B cell (primary cell): ENCODE results near the gene LCT. TPM values are rescaled to one million over a fixed set of nuclear protein-coding genes. Genes with fewer than 3 reads are reported as not detected.

Experiments
- ATAC-seq: fragments of 200-7000 bp; cut with Tn5 transposase; one replicate; pipeline ENCODE4 v1.10.0; 2021; ENCODE audit warnings: low read depth, mild to moderate bottlenecking, moderate number of reproducible peaks, moderate library complexity
- CTCF ChIA-PET: fragments of 350-600 bp; sonication (Branson Sonifier 250); formaldehyde crosslinking; loops from one replicate; lab custom pipeline; 2021; ENCODE audit warnings: antibody characterized with exemption, inconsistent platforms; lab: Charles Lee
- POLR2A ChIA-PET: fragments of 350-600 bp; sonication (Branson Sonifier 250); formaldehyde crosslinking; loops from one replicate; lab custom pipeline; 2021; ENCODE audit warnings: antibody characterized with exemption; lab: Charles Lee
- DNase-seq: peaks from one replicate; pipeline ENCODE4 v3.0.0; 2013
- H2AFZ ChIP-seq: 2 replicates; pipeline ENCODE4 v1.6.1; 2012; ENCODE audit warnings: mild to moderate bottlenecking, low read depth, low read length; ENCODE audit not compliant: insufficient read depth, poor library complexity, severe bottlenecking
- H3K27ac ChIP-seq, 2 donors: 1 replicate in 1 of 2; 2 replicates in 1 of 2; pipeline ENCODE4 v1.5.1; 2012 to 2013; ENCODE audit warnings: low read length in 2 of 2, mild to moderate bottlenecking in 2 of 2, moderate library complexity in 1 of 2
- H3K27me3 ChIP-seq, 4 experiments: fragments of 200-600 bp in 1 of 4; sonication (generic) in 1 of 4; replicated peaks in 1 of 4; 1 replicate in 2 of 4; 2 replicates in 2 of 4; pipeline versions ENCODE4 v1.6.1 to v1.7.0; 2013 to 2016; ENCODE audit warnings: low read length in 3 of 4, mild to moderate bottlenecking in 2 of 4, mixed read lengths in 1 of 4, moderate library complexity in 1 of 4; ENCODE audit not compliant: insufficient read depth in 4 of 4, control insufficient read depth in 3 of 4; ENCODE audit errors: control extremely low read depth in 1 of 4
- H3K36me3 ChIP-seq, 2 experiments: replicated peaks in 1 of 2; 1 replicate in 1 of 2; 2 replicates in 1 of 2; pipeline versions ENCODE4 v1.6.1 to v1.7.1; 2013; ENCODE audit warnings: low read length in 1 of 2; ENCODE audit not compliant: insufficient read depth in 2 of 2, control insufficient read depth in 1 of 2; ENCODE audit errors: control extremely low read depth in 1 of 2, extremely low read depth in 1 of 2
- H3K4me1 ChIP-seq, 2 donors: fragments of 200-600 bp in 1 of 2; sonication (generic) in 1 of 2; 1 replicate in 1 of 2; 2 replicates in 1 of 2; pipeline versions ENCODE4 v1.5.1 to v1.6.1; 2013 to 2017; ENCODE audit warnings: low read length in 2 of 2; ENCODE audit not compliant: control insufficient read depth in 2 of 2, insufficient read depth in 2 of 2
- H3K4me2 ChIP-seq: replicated peaks from 2 replicates; pipeline ENCODE3; 2012; ENCODE audit warnings: mild to moderate bottlenecking, low read depth, low read length; ENCODE audit not compliant: poor library complexity, severe bottlenecking
- H3K4me3 ChIP-seq, 5 experiments: fragments of 200-600 bp in 1 of 5; sonication (generic) in 1 of 5; 1 replicate in 3 of 5; 2 replicates in 2 of 5; pipeline versions ENCODE4 v1.5.1 to v1.7.0; 2011 to 2016; ENCODE audit warnings: low read length in 4 of 5, mild to moderate bottlenecking in 4 of 5, low read depth in 2 of 5, control low read depth in 1 of 5, moderate library complexity in 1 of 5; ENCODE audit not compliant: insufficient read depth in 1 of 5; ENCODE audit errors: control extremely low read depth in 1 of 5, extremely low read depth in 1 of 5
- H3K79me2 ChIP-seq: fragments of 200-600 bp; sonication (generic); one replicate; pipeline ENCODE4 v1.6.0; 2016; ENCODE audit warnings: low read length; ENCODE audit not compliant: control insufficient read depth, insufficient read depth
- H3K9ac ChIP-seq: fragments of 200-600 bp; sonication (generic); 2 replicates; pipeline ENCODE4 v1.6.1; 2017; ENCODE audit warnings: mild to moderate bottlenecking, low read length, moderate library complexity
- H3K9me3 ChIP-seq, 3 donors: one replicate each; pipeline versions ENCODE4 v1.6.1 to v1.7.1; 2013; ENCODE audit warnings: low read length in 2 of 3; ENCODE audit not compliant: control insufficient read depth in 2 of 3, insufficient read depth in 1 of 3; ENCODE audit errors: control extremely low read depth in 1 of 3
- H4K20me1 ChIP-seq: 2 replicates; pipeline ENCODE4 v1.6.0; 2012; ENCODE audit warnings: mild to moderate bottlenecking, low read length; ENCODE audit not compliant: insufficient read depth, control insufficient read depth, poor library complexity, severe bottlenecking
- H3K27ac Mint-ChIP-seq: one replicate; pipeline ENCODE4 v1.8.0; 2021; ENCODE audit warnings: mixed read lengths
- H3K27me3 Mint-ChIP-seq: one replicate; pipeline ENCODE4 v1.8.0; 2021; ENCODE audit warnings: mixed read lengths
- H3K4me1 Mint-ChIP-seq: one replicate; pipeline ENCODE4 v1.8.0; 2021; ENCODE audit warnings: mixed read lengths
- H3K4me3 Mint-ChIP-seq: one replicate; pipeline ENCODE4 v1.8.0; 2021; ENCODE audit warnings: mixed read lengths
- H3K9me3 Mint-ChIP-seq: one replicate; pipeline ENCODE4 v1.8.0; 2022; ENCODE audit warnings: mixed read lengths; ENCODE audit not compliant: insufficient read depth
- EZH2 ChIP-seq: IDR thresholded peaks from 2 replicates; pipeline ENCODE4 v1.6.1; 2012; ENCODE audit warnings: borderline replicate concordance, low read depth, mild to moderate bottlenecking, moderate library complexity, low read length; ENCODE audit not compliant: insufficient read depth, poor library complexity, severe bottlenecking
- WGBS: methylation state at CpG from one replicate; pipeline ENCODE4 v1.1.5; 2013; ENCODE audit warnings: missing lambda C conversion rate; ENCODE audit not compliant: insufficient coverage; 5-methylcytosine and 5-hydroxymethylcytosine counted together
- intact Hi-C: fragments of 100-400 bp; cut with micrococcal nuclease; formaldehyde crosslinking; loops from one replicate; pipeline ENCODE4 v1.10.0; 2022
- polyA plus RNA-seq: library from polyadenylated mRNA; depleted of rRNA; stranded (reverse); fragments of >200 nt; gene quantifications from 2 replicates; pipeline ENCODE4 v1.2.3, GENCODE V29; 2012
- total RNA-seq, 2 donors: library from RNA; stranded (reverse); fragments of 120-200 nt in 1 of 2; gene quantifications; 1 replicate in 1 of 2; 2 replicates in 1 of 2; pipeline versions ENCODE4 v1.2.3 to v1.2.4, GENCODE V29; 2013 to 2022
- TF ChIP-seq, protein P1 (sequence below): fragments of 200-600 bp; IDR thresholded peaks from one replicate; pipeline ENCODE4 v1.8.0; 2022; ENCODE audit warnings: antibody characterized with exemption, mild to moderate bottlenecking

The LCT gene
- total and polyA plus RNA-seq, 2 donors (not counting 1 experiment from before 2014, with no cell fraction given) = 0.03 to 0.07 TPM

DNA sequence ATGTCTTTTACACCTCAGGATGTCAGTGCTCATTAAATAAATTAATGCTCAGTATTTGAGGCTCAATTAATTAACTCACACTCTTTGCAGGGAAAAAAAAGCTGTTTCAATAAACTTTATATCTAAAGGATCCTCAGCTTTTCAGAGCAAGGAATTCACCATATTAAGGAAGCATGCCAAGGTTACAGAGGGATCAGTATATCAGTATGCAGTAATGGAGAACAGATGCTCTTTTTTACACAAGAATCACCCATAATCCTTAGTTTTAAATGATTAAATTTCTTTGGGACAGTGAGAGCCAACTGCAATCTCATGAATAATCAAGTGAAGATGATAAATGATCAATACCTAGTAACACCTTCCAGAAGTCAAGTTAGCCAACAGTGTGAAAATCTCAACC, 14.9 kb upstream of the LCT start:
- Histone ChIP-seq H3K27me3 (no peaks in the 10 kb centered on the region), H3K36me3 (peaks cover under 1 to 10% of the 10 kb centered on the region in 2 experiments), H3K27ac (no peak overlapping the region), H3K4me1 (no peaks in the 10 kb centered on the region), H3K9ac (no peak overlapping the region), H4K20me1 (no peaks in the 10 kb centered on the region), H3K79me2 (no peaks in the 10 kb centered on the region), H3K9me3 (no peaks in the 10 kb centered on the region), H3K4me2 (no peak overlapping the region), H3K4me3 (no peak overlapping the region), H2AFZ (no peak overlapping the region)
- no peak for DNase-seq
- Mint-ChIP-seq H3K9me3 (no peaks in the 10 kb centered on the region), H3K4me3 (no peak overlapping the region), H3K27me3 (no peaks in the 10 kb centered on the region), H3K27ac (no peak overlapping the region), H3K4me1 (no peaks in the 10 kb centered on the region)
- ATAC-seq = no peak
- intact Hi-C loops = no loop called here
- ChIA-PET POLR2A (no interaction called here), CTCF (no interaction called here)
- TF ChIP-seq, protein P1, sequence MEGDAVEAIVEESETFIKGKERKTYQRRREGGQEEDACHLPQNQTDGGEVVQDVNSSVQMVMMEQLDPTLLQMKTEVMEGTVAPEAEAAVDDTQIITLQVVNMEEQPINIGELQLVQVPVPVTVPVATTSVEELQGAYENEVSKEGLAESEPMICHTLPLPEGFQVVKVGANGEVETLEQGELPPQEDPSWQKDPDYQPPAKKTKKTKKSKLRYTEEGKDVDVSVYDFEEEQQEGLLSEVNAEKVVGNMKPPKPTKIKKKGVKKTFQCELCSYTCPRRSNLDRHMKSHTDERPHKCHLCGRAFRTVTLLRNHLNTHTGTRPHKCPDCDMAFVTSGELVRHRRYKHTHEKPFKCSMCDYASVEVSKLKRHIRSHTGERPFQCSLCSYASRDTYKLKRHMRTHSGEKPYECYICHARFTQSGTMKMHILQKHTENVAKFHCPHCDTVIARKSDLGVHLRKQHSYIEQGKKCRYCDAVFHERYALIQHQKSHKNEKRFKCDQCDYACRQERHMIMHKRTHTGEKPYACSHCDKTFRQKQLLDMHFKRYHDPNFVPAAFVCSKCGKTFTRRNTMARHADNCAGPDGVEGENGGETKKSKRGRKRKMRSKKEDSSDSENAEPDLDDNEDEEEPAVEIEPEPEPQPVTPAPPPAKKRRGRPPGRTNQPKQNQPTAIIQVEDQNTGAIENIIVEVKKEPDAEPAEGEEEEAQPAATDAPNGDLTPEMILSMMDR = no peak
- TF ChIP-seq EZH2 = no peak

DNA sequence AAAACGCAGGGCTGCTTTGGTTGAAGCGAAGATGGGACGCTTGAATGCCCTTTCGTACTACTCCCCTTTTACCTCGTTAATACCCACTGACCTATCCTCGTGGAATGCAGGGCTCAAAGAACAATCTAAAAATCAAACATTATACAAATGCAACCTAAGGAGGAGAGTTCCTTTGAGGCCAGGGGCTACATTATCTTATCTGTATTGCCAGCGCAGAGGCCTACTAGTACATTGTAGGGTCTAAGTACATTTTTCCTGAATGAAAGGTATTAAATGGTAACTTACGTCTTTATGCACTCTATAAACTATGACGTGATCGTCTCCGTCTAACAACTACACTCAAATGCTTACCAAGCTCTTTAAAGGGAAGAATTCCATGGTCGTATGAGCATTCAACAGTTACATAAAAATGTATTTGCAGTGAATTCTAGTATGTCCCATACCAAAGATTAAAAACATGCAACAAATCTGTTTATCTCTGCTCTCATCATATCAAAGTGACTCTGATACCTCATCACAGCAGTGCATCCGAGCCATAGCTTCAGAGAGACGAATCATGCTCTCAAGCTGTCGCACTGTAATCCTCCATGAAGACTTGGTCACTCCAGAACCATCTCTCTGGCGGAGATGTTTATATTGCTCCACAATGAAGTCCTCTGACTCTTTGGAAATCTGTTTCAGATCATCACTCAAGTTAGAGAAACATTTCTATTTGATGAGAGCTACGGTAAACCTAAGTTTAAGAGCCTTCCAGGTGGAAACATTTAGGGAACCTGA, 14.1 kb upstream of the LCT start:
- H3K9me3 Mint-ChIP-seq = no peaks in the 10 kb centered on the region
- H3K27me3 ChIP-seq = no peaks in the 10 kb centered on the region
- intact Hi-C loops = no loop called here
- WGBS = 97% methylated on average over 9 of the region's 17 CpGs
- no peak for ATAC-seq
- H3K4me3 ChIP-seq = no peak overlapping the region
- peaks cover 0 to 6% of the 10 kb centered on the region in 2 experiments for H3K36me3 ChIP-seq
- TF ChIP-seq, protein P1 = no peak
- TF ChIP-seq EZH2 = no peak
- no peaks in the 10 kb centered on the region for H3K4me1 Mint-ChIP-seq
- no peaks in the 10 kb centered on the region for H3K9me3 ChIP-seq
- H2AFZ ChIP-seq = no peak overlapping the region
- no peak overlapping the region for H3K9ac ChIP-seq
- no peak overlapping the region for H3K4me3 Mint-ChIP-seq
- no peaks in the 10 kb centered on the region for H3K79me2 ChIP-seq
- POLR2A ChIA-PET = no interaction called here
- H4K20me1 ChIP-seq = no peaks in the 10 kb centered on the region
- H3K27ac Mint-ChIP-seq = no peak overlapping the region
- H3K4me1 ChIP-seq = no peaks in the 10 kb centered on the region
- CTCF ChIA-PET = no interaction called here
- H3K4me2 ChIP-seq = no peak overlapping the region
- no peak for DNase-seq
- H3K27ac ChIP-seq = no peak overlapping the region
- H3K27me3 Mint-ChIP-seq = no peaks in the 10 kb centered on the region
